Measurements from ENCODE around the gene PIP4K2C.
A peak's percentile ranks its signal among the peaks of the same experiment; 100 is the strongest.

PIP4K2C gene

GRCh38 chr12:57606399-57606798 lies 15.4 kb downstream of the PIP4K2C start:
- Histone ChIP-seq H3K4me3 (ENCODE audit: low read depth in 1 of 5, low read length in 5 of 5) (no peak overlapping the region), H3K9ac (ENCODE audit: low read length in 5 of 5) (no peak overlapping the region), H3K4me1 (ENCODE audit: control insufficient read depth in 5 of 5, insufficient read depth in 5 of 5, low read length in 5 of 5) (peaks cover 2 to 33% (median 29%) of the 10 kb centered on the region in 5 donors), H3K36me3 (ENCODE audit: control insufficient read depth in 5 of 5, insufficient read depth in 5 of 5, low read length in 5 of 5) (peaks cover 0 to 15% (median 10%) of the 10 kb centered on the region in 5 donors), H3K27me3 (ENCODE audit: control insufficient read depth in 5 of 5, insufficient read depth in 4 of 5, low read length in 5 of 5) (peaks cover 16 to 58% (median 40%) of the 10 kb centered on the region in 5 donors), H3K9me3 (ENCODE audit: control insufficient read depth in 5 of 5, low read length in 5 of 5) (no peaks in the 10 kb centered on the region), H3K27ac (ENCODE audit: low read depth, low read length) (no peak overlapping the region)

- Histone ChIP-seq H3K27ac (ENCODE audit: low read depth, low read length) (no peak overlapping the region), H3K9me3 (ENCODE audit: control insufficient read depth in 5 of 5, low read length in 5 of 5) (no peaks in the 10 kb centered on the region), H3K27me3 (ENCODE audit: control insufficient read depth in 5 of 5, insufficient read depth in 4 of 5, low read length in 5 of 5) (peaks cover 16 to 59% (median 40%) of the 10 kb centered on the region in 5 donors), H3K36me3 (ENCODE audit: control insufficient read depth in 5 of 5, insufficient read depth in 5 of 5, low read length in 5 of 5) (peaks cover 0 to 11% (median 8%) of the 10 kb centered on the region in 5 donors), H3K9ac (ENCODE audit: low read length in 5 of 5) (no peak overlapping the region), H3K4me1 (ENCODE audit: control insufficient read depth in 5 of 5, insufficient read depth in 5 of 5, low read length in 5 of 5) (peaks cover 2 to 35% (median 31%) of the 10 kb centered on the region in 5 donors), H3K4me3 (ENCODE audit: low read depth in 1 of 5, low read length in 5 of 5) (no peak overlapping the region)
These were observed 15.8 kb downstream of the PIP4K2C start for GRCh38 chr12:57606821-57607220.

- Histone ChIP-seq H3K4me3 (ENCODE audit: low read depth in 1 of 5, low read length in 5 of 5) (no peak overlapping the region), H3K27ac (ENCODE audit: low read depth, low read length) (no peak overlapping the region), H3K36me3 (ENCODE audit: control insufficient read depth in 5 of 5, insufficient read depth in 5 of 5, low read length in 5 of 5) (peaks cover 0 to 3% (median 0%) of the 10 kb centered on the region in 5 donors), H3K9me3 (ENCODE audit: control insufficient read depth in 5 of 5, low read length in 5 of 5) (no peaks in the 10 kb centered on the region), H3K4me1 (ENCODE audit: control insufficient read depth in 5 of 5, insufficient read depth in 5 of 5, low read length in 5 of 5) (peaks cover 2 to 41% (median 38%) of the 10 kb centered on the region in 5 donors), H3K27me3 (ENCODE audit: control insufficient read depth in 5 of 5, insufficient read depth in 4 of 5, low read length in 5 of 5) (peaks cover 20 to 71% (median 50%) of the 10 kb centered on the region in 5 donors), H3K9ac (ENCODE audit: low read length in 5 of 5) (no peak overlapping the region)
These were observed 17.1 kb downstream of the PIP4K2C start for GRCh38 chr12:57607958-57608663.

GRCh38 chr12:57609101-57609780 lies 18.2 kb downstream of the PIP4K2C start:
- Histone ChIP-seq H3K27ac (ENCODE audit: low read depth, low read length) (no peak overlapping the region), H3K9ac (ENCODE audit: low read length in 5 of 5) (no peak overlapping the region), H3K4me3 (ENCODE audit: low read depth in 1 of 5, low read length in 5 of 5) (no peak overlapping the region)

GRCh38 chr12:57609781-57610553 lies 19.0 kb downstream of the PIP4K2C start:
- Histone ChIP-seq H3K4me3 (ENCODE audit: low read depth in 1 of 5, low read length in 5 of 5) (peak overlapping the region; percentile 16 to 63 (median 54)), H3K9me3 (ENCODE audit: control insufficient read depth in 5 of 5, low read length in 5 of 5) (no peaks in the 10 kb centered on the region), H3K27ac (ENCODE audit: low read depth, low read length) (peak overlapping the region; percentile 30), H3K27me3 (ENCODE audit: control insufficient read depth in 5 of 5, insufficient read depth in 4 of 5, low read length in 5 of 5) (peaks cover 24 to 80% (median 61%) of the 10 kb centered on the region in 5 donors), H3K9ac (ENCODE audit: low read length in 5 of 5) (no peak overlapping the region), H3K36me3 (ENCODE audit: control insufficient read depth in 5 of 5, insufficient read depth in 5 of 5, low read length in 5 of 5) (peaks cover 0 to 4% (median 0%) of the 10 kb centered on the region in 5 donors), H3K4me1 (ENCODE audit: control insufficient read depth in 5 of 5, insufficient read depth in 5 of 5, low read length in 5 of 5) (peaks cover 0 to 29% (median 26%) of the 10 kb centered on the region in 5 donors)

More at GRCh38 chr12:57609101-57609780, 18.2 kb downstream of the PIP4K2C start:
- H3K9me3 ChIP-seq (ENCODE audit: control insufficient read depth in 5 of 5, low read length in 5 of 5), result no peaks in the 10 kb centered on the region
- H3K4me1 ChIP-seq (ENCODE audit: control insufficient read depth in 5 of 5, insufficient read depth in 5 of 5, low read length in 5 of 5), result peaks cover 0 to 33% (median 31%) of the 10 kb centered on the region in 5 donors
- H3K36me3 ChIP-seq (ENCODE audit: control insufficient read depth in 5 of 5, insufficient read depth in 5 of 5, low read length in 5 of 5), result peaks cover 0 to 3% (median 0%) of the 10 kb centered on the region in 5 donors
- H3K27me3 ChIP-seq (ENCODE audit: control insufficient read depth in 5 of 5, insufficient read depth in 4 of 5, low read length in 5 of 5), result peaks cover 24 to 79% (median 60%) of the 10 kb centered on the region in 5 donors

- H3K4me1 ChIP-seq (ENCODE audit: control insufficient read depth in 5 of 5, insufficient read depth in 5 of 5, low read length in 5 of 5), result peaks cover 0 to 25% (median 24%) of the 10 kb centered on the region in 5 donors
- peaks cover 0 to 10% (median 5%) of the 10 kb centered on the region in 5 donors for H3K36me3 ChIP-seq (ENCODE audit: control insufficient read depth in 5 of 5, insufficient read depth in 5 of 5, low read length in 5 of 5)
- peak overlapping the region; percentile 30 for H3K27ac ChIP-seq (ENCODE audit: low read depth, low read length)
- H3K4me3 ChIP-seq (ENCODE audit: low read depth in 1 of 5, low read length in 5 of 5), result peak overlapping the region; percentile 53 to 63 (median 54)
- peak overlapping the region in 1 of 5 donors; percentile 44 for H3K9ac ChIP-seq (ENCODE audit: low read length in 5 of 5)
- no peaks in the 10 kb centered on the region for H3K9me3 ChIP-seq (ENCODE audit: control insufficient read depth in 5 of 5, low read length in 5 of 5)
- peaks cover 18 to 81% (median 63%) of the 10 kb centered on the region in 5 donors for H3K27me3 ChIP-seq (ENCODE audit: control insufficient read depth in 5 of 5, insufficient read depth in 4 of 5, low read length in 5 of 5)
These were observed 19.6 kb downstream of the PIP4K2C start for GRCh38 chr12:57610554-57611107.

- Histone ChIP-seq H3K4me3 (ENCODE audit: low read depth in 1 of 5, low read length in 5 of 5) (peak within 1 kb of the TSS; percentile 53 to 63 (median 54)), H3K9me3 (ENCODE audit: control insufficient read depth in 5 of 5, low read length in 5 of 5) (no peaks in the 10 kb centered on the region), H3K36me3 (ENCODE audit: control insufficient read depth in 5 of 5, insufficient read depth in 5 of 5, low read length in 5 of 5) (peaks cover 0 to 16% (median 11%) of the 10 kb centered on the region in 5 donors), H3K9ac (ENCODE audit: low read length in 5 of 5) (peak within 1 kb of the TSS in 2 of 5 donors; percentile 44 to 47), H3K27me3 (ENCODE audit: control insufficient read depth in 5 of 5, insufficient read depth in 4 of 5, low read length in 5 of 5) (peaks cover 19 to 81% (median 69%) of the 10 kb centered on the region in 5 donors), H3K4me1 (ENCODE audit: control insufficient read depth in 5 of 5, insufficient read depth in 5 of 5, low read length in 5 of 5) (peaks cover 0 to 25% (median 24%) of the 10 kb centered on the region in 5 donors), H3K27ac (ENCODE audit: low read depth, low read length) (peak within 1 kb of the TSS; percentile 30)
These were observed 20.3 kb downstream of the PIP4K2C start, which contains the start of gene ARHGEF25 for GRCh38 chr12:57611108-57611826. ARHGEF25 (plus strand) TSS chr12:57611435; CDS start chr12:57611895, 460 bp downstream.

GRCh38 chr12:57611827-57612710 lies 21.1 kb downstream of the PIP4K2C start:
- Histone ChIP-seq H3K9me3 (ENCODE audit: control insufficient read depth in 5 of 5, low read length in 5 of 5) (no peaks in the 10 kb centered on the region), H3K36me3 (ENCODE audit: control insufficient read depth in 5 of 5, insufficient read depth in 5 of 5, low read length in 5 of 5) (peaks cover 0 to 17% (median 11%) of the 10 kb centered on the region in 5 donors), H3K27ac (ENCODE audit: low read depth, low read length) (no peak overlapping the region), H3K27me3 (ENCODE audit: control insufficient read depth in 5 of 5, insufficient read depth in 4 of 5, low read length in 5 of 5) (peaks cover 25 to 77% (median 64%) of the 10 kb centered on the region in 5 donors), H3K4me3 (ENCODE audit: low read depth in 1 of 5, low read length in 5 of 5) (peak overlapping the region in 2 of 5 donors; percentile 26 to 63), H3K4me1 (ENCODE audit: control insufficient read depth in 5 of 5, insufficient read depth in 5 of 5, low read length in 5 of 5) (peaks cover 0 to 25% (median 24%) of the 10 kb centered on the region in 5 donors), H3K9ac (ENCODE audit: low read length in 5 of 5) (no peak overlapping the region)
